Measurements from ENCODE around the gene GZMM.

DNA sequence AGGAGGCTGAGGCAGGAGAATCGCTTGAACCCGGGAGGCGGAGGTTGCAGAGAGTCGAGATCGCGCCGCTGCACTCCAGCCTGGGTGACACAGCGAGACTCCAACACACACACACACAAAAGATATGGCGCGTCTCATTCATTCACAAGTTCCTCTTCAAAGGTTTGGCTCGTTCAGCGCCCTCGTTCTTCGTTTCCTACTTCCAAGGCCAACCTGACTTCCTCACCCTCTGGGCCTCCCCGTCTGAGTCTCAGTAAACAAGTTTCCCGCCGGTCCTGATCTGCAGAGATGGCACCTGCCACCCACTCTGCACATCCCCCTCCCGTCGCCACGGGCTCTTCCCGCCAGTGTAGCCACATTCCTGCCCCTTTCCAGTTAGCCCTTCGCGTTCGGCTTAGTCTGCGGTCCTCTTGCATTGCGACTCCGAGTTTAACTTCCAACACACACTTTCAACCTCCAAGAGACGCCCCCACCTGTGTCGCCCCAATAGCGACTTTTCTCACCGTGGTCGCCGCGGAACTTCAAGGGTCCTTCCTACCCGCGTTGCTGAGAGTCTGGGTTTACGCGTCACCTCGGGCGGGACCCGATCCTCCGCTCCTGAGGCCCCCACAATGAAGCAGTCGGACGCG is 27.2 kb downstream of the GZMM start:
- TF ChIP-seq CTCF (IDR thresholded peaks at IDR 0.05) (no peak), POLR2A (IDR thresholded peaks at IDR 0.05) (no peak)
